ENCODE data around the gene YES1.
"Not testable (repeated sequence)": the region's sequence is repeated elsewhere in the genome, so short reads cannot be mapped to it uniquely, and the experiment has no call there.

The YES1 gene

DNA sequence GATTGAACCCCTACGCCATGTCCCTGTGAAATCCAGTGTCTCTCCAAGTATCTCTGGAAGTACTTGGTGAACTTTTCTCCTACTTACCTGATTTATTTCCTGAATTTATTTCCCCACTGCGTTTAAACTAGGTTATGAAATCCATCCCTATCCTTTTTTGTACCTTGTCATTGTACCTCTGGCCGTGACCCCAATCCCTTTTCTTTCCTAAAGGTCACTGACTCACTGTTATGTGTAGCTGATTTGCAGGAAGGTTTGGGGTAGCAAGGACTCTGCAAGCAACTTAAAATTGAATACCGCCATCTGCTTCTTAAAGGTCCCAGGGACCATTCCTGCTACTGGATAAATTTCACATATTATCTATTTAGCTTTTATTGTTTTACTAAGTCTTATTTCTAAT is 95.0 kb downstream of the YES1 start:
- no peak for DNase-seq

DNA sequence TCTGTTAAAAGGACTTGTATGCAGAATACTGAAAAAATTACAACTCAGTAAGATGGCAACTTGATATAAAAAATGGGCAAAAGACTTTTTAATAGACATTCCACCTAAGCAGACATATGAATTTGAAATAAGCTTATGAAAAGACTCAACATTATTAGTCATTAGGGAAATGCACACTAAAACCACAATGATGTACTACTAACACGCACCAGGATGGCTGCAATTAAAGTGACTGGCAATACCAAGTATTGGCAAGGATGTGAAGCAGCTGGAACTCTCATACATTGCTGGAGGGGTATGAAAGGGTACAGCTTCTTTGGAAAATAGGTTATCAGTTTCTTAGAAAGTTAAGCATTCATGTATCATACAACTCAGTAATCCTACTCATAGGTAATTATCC is 96.4 kb downstream of the YES1 start:
- no peak for DNase-seq

DNA sequence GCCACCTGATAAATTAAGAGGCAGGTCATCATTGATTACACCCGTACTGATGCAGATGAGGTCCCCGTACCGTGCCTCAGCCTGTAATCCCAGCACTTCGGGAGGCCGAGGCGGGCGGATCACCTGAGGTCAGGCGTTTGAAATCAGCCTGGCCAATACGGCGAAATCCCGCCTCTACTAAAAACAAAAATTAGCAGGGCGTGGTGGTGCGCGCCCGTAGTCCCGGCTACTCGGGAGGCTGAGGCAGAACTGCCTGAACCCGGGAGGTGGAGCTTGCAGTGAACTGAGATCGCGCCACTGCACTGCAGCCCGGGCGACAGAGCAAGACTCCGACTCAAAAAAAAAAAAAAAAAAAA is 98.9 kb downstream of the YES1 start:
- no peak for DNase-seq

DNA sequence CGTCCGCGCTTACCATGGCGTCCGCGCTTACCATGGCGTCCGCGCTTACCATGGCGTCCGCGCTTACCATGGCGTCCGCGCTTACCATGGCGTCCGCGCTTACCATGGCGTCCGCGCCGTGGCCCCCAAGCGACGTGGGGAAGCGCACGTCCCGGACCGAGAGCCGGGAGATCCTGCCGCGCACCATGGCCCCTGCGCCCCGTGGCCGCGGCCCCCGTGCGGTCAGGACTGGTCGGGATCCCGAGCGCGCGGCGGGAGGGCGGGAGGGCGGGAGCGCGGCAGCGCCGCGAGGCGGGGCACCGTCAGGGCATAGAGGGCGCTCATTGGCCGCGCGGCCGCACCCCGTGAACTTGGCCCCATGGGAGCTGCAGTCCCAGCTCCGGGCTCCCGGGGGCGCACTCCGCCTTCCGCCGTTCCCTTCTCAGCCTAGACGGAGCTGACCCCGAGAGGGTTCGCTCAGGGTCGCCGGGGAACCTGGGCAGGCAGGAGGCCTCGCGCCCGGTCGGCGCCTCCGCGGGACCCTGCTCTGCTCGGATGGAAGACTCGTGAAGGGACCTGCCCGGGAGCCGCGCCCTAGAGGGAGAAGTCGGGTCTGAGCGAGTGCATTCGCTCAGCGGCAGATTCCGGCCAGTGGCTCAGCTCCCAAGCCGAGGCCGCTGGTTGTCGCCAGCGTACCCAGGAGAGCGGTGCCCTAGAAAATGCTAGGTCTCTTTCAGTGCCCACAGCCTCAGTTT is 99.5 kb downstream of the YES1 start, which contains the start of gene ENOSF1:
TSS of gene ENOSF1 (minus strand) at position 230 of the 734 bp plus-strand sequence. CDS start at position 187, 43 bp downstream.
- DNase-seq, result peak; percentile 76

DNA sequence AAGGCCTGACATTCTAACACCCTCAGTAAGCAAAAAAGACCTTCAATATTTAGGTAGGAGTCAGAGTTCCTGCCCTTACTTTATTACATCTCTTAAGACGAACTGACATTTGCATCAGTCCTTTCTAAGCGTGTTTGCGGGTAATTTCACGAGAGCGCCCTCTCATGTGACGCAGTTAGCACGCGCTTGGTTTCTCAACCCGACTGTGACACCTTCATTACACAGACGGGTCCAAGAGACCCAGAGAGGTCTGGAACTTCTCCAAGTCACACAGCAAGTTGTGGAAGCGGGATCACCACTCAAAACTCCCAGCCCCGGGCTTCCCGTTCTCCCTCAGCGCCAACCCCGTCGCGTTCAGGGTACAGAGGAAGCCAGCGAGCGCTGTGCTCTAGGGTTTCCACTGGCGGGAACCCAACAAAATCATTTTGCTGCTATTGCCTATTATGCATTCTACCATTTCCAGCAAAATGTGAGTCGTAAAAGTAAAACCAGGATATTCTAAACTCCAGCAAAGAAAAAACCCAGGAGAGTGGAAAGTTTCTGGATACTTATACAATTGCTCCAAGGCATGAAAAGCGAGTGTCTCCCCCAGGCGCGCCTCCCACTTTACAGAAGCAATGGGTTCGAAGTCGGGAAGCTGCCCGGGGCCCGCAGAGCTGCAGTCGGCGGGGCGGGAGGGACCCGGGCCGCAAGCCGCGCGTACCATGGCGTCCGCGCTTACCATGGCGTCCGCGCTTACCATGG is 100.2 kb downstream of the YES1 start:
- peak; percentile 19 for DNase-seq

DNA sequence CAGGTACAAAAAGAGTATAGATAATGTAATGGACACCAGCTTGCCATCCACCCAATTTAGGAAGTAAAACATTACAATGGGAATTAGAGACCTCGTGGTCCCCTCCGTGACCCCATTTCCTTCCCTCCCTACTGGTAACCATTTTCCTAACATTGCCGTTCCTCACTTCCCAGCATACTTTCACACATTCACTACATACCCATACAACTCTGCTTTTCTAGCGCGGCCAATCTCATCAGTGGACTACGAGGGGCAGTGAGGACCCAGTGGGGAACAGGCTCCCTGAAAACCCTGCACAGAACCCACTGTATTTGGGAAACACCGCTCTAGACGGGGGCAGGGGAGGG is 100.8 kb downstream of the YES1 start:
- no peak for DNase-seq

DNA sequence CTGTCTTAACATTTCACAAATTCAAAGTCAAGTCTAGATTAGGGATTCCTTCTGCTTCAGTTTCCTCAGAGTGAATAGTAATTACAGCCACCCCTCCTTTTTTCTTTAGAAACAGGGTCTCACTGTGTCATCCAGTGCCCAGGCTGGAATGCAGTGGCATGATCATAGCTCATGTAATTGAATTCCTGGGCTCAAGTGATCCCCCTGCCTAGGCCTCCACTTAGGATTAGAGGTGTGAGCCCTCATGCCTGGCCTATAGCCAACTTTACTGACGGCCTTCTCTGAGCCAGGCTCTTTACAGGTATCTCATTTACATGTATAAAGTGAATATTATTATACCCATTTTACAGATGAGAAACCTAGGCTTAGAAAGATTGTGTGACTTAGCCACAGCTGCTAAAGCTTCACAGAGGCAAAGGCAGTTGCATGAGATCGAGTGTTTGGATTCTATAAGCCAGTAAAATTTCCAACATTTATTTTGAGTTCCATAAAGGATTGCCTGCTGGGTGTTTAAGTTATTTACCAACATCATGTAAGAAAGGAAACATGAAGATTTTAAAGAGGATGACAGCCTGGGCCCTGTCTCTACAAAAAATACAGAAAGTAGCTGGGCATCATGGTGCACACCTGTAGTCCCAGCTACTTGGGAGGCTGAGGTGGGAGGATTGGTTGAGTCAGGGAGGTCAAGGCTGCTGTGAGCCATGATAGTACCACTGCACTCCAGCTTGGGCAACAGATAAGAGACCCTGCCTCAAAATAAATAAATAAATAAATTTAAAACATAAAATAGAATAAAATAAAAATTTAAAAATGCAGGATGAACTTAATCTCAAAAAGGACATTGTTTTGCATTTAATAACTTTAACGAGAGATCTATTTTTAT is 101.4 kb downstream of the YES1 start:
- no peak for DNase-seq

DNA sequence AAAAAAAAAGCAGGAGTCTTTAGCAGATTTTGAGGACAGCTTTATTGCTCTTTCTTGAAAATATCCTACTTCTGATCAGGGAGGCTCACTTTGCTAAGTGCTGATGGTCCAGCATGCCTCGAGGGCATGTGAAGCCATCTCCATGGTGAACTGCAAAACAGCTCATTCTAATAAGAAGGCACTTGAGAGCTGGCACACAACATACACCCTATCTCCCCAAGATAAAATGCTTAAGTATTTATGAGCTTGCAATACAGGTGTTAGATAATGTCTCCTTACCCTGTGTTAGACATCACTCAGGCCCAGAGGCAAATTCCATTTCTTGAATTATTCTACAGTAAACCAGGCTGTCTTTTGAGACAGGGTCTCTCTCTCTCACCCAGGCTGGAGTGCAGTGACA is 102.3 kb downstream of the YES1 start:
- no peak for DNase-seq

DNA sequence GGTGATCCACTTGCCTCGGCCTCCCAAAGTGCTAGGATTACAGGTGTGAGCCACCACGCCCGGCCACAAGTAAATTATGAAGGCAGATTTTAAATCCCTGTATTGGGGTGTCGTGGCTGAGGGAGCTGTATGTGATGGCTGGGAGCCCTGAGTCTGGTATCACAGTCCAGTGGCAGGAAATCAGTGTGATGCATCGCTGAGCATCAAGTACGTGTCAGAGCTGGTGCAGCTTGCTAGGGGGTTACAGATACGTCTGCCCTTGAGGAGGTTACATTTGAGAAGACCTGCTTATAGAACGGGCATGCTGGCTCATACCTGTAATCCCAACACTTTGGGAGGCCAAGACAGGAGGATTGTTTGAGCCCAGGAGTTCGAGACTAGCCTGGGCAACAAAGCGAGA is 103.9 kb downstream of the YES1 start:
- no peak for DNase-seq

DNA sequence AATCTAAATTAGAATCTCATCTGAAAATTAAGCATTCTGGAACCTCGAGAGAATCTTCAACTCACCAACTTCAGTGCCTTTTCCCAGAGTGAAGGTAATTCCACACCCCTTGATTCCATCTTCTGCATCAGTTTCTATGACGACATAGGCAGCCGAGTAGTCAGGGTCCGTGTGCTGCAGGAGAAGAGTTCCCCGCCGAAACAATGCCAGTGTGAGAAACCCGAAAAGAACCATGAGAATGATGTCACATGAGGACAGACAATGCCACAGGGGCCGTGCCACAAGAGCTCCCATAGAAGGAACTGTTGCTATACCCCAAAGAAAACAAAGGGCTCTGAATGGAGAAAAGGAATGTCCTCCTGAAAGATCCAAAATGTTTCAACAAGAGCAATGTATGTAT is 105.6 kb downstream of the YES1 start:
- DNase-seq, result no peak

DNA sequence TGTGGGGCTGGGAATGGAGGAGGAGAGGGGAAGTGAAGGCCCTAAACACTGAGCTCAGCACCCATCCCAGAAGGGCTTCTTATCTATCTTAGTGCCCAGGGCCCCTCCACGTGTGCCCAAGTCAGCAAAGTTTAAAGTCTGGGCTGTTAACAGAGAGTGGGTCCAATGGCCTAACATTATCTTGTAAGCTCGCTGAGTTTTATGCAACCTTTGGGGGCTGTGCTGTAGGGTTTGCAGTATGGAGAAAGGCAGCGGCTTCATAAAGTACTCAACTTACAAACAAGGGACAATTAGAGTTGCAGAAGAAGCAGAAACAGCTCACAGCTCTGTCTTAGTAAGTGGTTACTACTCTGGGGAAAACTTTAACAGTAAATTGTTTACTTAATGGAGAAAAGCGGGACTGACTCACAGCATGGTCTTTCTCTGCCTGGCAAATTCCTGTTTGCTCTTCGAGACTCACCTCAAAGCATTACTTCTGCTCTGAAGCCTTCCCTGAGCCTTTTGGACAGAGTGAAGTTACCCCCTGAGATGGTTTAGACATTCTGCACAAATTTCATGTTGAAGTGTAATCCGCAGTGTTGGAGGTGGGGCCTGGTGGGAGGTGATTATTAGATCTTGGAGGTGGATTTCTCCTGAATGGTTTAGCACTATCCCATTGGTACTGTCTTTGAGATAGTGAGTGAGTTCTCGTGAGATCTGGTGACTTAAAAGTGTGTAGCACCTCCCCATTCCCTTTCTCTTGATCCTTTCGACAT is 108.7 kb downstream of the YES1 start:
- no peak for DNase-seq

DNA sequence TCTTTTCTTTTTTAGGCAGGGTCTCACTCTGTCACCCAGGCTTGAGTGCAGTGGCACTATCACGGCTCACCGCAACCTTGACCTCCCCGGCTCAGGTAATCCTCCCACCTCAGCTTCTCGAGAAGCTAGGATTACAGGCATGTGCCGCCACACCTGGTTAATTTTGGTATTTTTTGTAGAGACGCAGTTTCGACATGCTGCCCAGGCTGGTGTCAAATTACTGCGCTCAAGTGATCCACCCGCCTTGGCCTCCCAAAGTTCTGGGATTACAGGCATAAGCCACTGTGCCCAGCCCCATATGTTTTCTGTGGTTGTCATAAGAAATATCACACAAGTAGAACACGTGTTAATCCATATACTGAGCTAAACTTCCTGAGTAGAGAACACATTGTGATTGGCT is 114.2 kb downstream of the YES1 start:
- peak; percentile 26 for DNase-seq

DNA sequence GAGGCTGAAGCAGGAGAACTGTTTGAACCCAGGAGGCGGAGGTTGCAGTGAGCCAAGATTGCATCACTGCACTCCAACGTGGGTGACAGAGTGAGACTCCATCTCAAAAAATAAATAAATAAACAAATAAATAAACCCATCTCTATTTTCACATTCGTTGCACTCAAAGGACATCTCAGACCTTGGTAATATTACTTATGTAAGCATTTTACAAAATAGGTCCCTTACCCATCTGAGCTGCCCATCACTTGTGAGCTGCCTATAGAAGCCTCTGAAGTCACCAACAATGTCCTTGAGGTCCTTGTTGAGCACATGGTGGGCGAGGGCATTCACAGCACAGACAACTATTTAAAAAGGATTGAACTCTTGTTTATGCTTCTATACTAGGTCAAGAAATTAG is 115.0 kb downstream of the YES1 start:
- no peak for DNase-seq

DNA sequence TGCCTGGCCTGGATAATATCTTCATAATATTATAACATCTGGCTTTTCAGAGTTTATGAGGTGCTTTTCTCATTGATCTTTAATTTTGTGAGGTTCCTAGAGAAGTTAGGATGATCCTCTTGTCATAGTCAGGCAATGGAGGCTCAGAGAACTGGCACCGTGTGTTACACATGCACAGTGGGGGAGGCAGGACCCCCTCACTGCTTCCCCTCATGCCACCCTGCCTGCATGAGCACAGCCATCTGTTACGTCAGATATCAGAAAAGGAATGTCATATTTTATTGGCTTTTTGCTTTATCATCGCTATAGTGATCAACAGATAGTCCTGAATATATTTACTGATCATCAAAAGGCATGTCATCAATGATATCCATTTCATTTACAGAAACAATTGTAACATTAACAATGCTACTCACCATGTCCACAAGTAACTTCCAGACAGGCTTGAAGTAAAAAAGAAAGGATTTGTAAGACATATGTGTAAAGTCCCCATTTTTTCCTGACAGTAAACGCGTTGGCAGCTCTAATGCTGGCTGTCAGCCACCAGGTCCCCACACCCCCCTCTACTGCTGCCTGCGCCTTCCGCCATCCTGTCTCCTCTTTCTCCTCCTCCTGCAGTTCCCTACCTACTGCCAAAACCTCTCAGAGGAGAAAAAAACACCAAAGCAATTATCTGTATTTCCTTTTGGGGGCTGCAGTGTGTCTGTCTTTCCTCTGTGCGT is 118.4 kb downstream of the YES1 start:
- no peak for DNase-seq

DNA sequence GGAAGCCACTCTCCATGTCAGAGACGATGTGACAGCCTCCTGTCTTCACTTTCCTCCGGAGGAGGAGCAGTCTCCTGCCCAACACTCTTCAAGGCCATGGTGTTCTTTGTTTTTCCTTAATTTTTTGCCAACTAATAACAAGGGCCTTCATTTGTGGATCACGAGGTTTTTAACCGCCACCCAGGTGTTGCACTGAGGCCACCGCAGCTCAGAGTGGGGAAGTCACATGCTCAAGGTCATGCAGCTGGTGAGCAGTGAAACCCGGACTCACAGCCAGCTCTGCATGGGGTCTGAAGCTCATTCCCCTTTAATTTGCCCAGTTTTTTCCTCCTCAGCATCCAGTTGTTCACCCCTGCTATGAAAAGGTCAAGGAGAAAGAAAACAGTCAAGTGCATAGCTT is 119.2 kb downstream of the YES1 start:
- no peak for DNase-seq

DNA sequence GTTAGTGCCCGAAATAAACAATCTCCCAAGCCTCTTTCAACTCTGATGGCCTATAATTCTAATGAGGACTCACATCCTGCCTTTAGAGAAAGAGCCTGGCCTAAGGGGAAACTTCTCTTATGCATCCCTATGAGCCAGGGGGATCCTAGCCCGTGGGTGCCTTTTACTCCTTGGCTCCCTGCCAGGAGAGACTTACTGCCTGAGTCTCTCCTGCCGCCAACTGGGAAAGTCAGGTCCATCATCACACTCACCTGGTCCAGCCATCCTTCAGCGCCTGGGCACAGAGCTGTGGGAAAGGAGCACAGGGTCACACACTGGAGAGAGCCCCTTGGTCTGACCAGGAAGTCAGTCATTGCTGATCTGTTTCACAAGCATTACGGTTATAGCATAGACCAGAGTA is 123.7 kb downstream of the YES1 start:
- DNase-seq, result peak; percentile 13

DNA sequence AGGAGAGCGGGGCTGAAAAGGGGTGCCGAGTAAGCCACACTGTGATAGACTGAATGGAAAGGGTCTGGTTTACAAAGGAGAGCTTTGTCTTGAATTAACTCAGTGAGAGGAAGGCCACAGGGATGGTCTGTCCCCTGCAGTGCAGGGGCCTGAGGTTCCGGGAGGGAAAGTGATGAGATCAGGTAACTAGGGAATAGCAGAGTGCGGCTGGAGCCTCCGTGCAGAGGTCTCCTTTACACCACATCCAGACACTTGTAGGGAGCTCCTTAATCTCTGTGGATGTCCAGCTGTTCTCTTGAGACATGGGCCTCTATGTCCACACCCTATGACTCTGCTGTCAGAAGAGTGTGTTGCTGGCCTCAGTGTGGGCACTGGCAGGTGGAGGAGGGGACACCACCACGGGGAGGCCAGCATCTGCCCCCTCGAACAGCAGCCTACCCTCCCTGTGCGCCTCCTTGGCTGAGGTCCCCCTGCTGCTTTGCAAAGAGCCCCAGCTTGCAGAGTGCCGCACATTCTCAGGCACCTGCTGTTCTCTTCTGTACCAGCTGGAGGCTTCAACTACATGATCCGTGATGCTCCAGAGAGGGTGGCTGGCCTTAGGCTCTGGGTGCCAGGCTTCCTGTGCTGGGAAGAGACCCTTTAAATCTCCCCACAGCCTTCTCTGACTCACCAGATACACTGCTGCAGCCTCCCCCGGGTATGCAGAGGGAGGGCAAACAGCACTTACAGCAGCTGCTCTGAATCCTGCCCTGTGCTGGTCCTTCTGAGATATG is 125.5 kb downstream of the YES1 start:
- no peak for DNase-seq

DNA sequence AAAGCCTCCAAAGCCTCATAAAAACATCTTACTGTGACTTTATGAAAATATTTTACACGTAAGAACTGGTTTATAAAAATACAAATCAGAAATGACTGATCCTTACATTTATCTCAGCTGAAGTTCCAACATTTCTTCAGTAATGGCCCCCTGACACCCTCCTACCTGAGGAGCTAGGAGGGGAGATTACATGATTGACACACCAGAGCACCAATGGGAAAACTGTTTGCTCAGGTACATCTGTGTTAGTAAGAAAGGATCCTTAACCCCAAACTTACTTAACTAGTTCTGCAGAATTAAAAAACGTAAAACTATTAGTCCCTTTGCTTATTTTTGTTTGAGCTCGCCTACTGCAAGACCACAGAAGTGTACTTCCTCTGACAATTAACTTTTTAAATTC is 126.6 kb downstream of the YES1 start:
- no peak for DNase-seq

DNA sequence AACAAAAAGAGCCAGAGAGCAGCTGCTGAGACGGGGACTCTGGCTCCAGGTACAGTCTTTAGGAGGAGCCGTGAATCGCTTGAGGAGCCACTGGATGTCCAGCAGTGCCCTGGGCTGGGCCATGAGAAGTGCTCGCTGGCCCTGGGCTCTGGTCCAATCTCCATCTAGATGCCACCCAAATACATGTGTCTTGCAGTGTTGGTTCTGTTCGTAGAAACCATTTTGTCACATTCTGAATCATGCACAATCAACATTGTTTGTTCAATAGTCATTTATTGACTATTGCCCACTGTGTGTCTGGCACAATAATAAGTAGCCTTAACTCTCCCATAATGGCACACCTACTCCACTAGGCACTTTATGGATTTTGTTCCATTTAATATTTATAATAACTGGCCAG is 128.5 kb downstream of the YES1 start:
- no peak for DNase-seq

DNA sequence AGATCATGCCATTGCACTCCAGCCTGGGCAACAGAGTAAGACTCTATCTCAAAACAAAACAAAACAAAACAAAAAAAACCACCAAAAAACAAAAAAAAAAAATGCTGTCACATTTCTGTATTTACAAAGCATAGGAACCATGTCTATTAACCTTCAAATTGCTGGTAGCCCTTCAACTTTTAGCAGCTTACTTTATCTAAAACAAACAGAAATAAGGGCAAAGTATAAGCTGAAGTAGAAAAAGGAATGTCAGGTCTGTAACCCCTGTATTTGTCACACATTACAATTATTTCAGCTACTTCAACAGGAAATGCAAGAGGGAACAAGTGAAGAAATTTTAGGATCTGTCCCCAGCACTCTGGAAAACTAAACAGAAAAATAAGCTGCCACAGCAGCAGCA is 129.2 kb downstream of the YES1 start:
- DNase-seq, result no peak

DNA sequence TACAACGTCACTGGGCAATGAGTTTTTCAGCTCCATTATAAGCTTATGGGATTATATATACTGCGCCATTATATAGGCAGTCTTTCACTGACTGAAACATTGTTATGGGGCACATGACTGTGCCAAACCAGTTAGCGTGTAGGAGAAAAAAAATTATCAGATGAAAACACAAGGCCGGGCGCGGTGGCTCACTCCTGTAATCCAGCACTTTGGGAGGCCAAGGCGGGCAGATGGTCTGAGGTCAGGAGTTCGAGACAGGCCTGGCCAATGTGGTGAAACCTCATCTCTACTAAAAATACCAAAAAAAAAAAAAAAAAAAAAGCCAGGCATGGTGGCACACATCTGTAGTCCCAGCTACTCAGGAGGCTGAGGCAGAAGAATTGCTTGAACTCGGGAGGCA is 129.6 kb downstream of the YES1 start:
- not testable (repeated sequence) for DNase-seq

DNA sequence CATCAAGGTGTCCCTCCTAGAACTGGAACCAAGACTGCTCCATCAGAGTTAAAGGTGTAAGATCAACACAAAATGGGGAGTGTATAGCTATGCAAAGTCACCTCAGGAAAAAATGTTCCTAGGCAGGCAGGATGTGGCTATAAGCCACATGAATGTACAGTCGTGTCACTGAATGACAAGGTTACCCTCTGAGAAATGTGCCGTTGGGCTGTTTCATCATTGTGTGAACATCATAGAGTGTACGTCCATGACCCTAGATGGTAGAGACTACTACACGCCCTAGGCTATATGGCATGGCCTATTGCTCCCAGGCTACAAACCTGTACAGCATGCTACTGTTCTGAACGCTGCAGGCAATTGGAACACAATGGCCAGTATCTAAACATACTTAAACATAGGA is 130.1 kb downstream of the YES1 start:
- no peak for DNase-seq
